ENCODE measurements around the gene AP4M1.
"Not testable (repeated sequence)": the region's sequence is repeated elsewhere in the genome, so short reads cannot be mapped to it uniquely, and the experiment has no call there.

Gene AP4M1

DNA sequence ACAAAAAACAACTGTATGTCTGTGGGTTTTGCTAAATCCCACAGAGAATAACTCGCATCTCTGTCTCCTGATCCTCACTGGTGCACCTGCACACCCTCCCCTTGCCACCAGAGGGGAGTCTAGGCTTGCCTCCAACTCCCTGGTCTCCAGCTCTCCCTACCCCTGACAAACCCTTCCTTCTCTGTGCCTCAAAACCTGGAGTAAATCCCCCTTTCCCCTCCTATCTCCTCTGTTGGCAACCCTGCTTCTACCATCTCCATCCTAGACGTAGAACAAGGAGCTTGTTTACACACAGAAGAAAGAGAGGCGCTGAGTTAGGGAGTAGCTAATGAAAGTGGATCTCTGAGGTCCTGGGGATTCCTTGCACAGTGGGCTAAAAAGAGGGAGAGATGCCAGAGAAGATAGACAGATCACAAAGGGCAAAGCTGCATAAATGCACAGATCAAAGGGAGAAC lies 31.3 kb downstream of the AP4M1 start:
- peak; percentile 76 for DNase-seq

- DNase-seq: no peak
Observed at GRCh38 chr7:100137851-100138760, 36.7 kb downstream of the AP4M1 start.

GRCh38 chr7:100141555-100141949 lies 40.1 kb downstream of the AP4M1 start:
- no peak for DNase-seq

- DNase-seq: no peak
Observed at GRCh38 chr7:100142461-100142860, 41.0 kb downstream of the AP4M1 start.

DNA sequence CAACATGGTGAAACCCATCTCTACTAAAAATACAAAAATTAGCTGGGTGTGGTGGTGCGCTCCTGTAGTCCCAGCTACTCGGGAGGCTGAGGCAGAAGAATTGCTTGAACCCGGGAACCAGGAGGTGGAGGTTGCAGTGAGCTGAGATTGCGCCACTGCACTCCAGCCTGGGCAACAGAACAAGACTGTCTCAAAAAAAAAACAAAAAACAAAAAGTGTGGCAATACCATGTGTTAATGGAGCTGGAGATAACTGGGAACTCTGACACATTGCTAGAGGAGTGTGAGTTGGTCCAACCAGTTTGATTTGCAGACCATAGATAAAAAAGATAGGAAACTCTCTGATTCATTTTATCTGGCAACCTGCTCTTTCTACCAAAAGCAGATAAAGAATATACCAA lies 44.9 kb downstream of the AP4M1 start:
- DNase-seq: not testable (repeated sequence)

DNA sequence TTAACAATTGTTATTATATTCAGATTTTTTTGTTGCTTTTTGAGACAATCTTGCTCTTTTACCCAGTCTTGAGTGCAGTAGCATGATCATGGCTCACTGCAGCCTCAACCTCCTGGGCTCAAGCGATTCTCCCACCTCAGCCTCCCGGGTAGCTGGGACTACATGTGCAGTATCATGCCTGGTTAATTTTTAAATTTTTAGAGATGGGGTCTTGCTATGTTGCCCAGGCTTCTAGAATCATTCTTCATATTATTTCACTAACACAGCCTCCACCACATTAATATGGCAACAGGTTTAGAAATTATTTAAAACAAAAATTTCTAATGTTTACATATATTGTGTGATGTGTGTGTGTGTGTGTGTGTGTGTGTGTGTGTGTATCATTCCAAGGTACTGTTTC lies 45.8 kb downstream of the AP4M1 start:
- no peak for DNase-seq

DNA sequence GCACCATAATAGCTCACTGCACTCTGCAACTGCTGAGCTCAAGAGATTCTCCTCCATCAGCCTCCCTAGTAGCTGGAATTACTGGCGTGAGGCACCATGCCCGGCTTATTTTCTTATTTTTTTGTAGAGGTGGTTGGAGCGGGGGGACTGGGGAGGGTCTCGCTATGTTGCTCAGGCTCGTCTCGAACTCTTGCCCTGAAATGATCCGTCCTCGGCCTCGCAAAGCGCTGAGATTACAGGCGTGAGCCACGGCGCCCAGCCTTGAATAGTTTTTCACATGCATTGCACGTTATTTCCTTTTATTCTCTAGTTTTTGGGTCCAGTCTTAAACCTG lies 46.7 kb downstream of the AP4M1 start:
- no peak for DNase-seq

GRCh38 chr7:100148559-100149328 lies 47.3 kb downstream of the AP4M1 start, which contains the start of gene LAMTOR4:
Gene LAMTOR4 (plus strand): TSS chr7:100148918. CDS start chr7:100148973, 55 bp downstream.
- DNase-seq: peak; percentile 100

DNA sequence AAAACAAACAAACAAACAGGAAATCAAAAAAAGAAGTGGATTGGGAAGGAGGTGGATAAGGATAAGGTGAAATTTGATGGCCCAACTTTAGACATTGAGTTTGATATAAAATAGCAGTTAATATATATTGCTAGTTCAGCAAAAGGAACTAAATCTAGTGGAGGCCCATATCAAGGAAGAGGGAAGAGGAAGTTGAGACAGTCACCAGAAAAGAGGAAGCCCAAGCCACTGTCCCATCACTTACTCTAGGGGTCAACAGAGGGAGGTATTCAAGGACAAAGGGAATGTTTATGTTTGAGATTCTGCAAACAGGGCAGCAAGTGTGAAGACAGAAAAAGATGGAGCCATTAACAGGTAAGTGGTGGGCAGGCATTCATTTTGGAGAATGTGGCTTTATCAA lies 51.0 kb downstream of the AP4M1 start:
- no peak for DNase-seq

GRCh38 chr7:100152937-100153666 lies 51.7 kb downstream of the AP4M1 start:
- no peak for DNase-seq

DNA sequence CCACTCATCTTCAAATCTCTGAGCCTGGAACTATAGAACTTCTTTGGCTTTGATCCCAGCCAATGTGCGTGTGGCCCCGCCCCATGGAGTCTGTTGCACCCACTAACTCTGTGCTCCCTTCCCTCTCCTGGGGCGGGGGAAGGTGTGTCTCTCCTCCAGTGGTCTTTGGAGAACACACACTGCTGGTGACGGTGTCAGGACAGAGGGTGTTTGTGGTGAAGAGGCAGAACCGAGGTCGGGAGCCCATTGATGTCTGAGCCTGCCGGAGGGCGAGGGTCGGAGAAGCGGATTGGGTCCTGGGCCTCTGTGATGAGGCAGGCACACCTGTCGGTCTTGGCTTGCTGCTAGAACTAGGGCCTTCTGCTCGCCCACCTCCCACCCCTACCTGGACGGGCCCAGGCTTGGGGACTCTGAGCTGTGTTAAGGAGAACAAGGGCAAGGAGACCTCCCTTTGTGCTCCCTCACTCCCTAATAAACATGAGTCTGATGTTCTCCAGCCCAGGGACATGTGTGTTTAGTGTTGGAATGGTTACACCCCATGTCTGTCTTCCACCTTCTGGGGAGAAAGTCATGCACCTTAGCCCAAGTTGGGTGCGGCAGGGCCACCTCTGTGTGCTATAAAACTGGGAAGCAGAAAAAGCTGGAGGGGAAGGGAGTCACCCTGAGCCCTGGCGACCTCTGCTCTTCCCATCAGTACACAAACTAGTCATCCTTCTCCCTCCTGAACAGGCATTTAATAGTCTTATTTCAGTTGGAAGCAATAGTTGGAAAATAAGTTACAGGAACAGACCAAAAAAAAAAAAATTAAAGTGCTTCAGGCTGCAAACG lies 52.5 kb downstream of the AP4M1 start:
- no peak for DNase-seq

GRCh38 chr7:100154651-100155491 lies 53.4 kb downstream of the AP4M1 start:
- DNase-seq: no peak

DNA sequence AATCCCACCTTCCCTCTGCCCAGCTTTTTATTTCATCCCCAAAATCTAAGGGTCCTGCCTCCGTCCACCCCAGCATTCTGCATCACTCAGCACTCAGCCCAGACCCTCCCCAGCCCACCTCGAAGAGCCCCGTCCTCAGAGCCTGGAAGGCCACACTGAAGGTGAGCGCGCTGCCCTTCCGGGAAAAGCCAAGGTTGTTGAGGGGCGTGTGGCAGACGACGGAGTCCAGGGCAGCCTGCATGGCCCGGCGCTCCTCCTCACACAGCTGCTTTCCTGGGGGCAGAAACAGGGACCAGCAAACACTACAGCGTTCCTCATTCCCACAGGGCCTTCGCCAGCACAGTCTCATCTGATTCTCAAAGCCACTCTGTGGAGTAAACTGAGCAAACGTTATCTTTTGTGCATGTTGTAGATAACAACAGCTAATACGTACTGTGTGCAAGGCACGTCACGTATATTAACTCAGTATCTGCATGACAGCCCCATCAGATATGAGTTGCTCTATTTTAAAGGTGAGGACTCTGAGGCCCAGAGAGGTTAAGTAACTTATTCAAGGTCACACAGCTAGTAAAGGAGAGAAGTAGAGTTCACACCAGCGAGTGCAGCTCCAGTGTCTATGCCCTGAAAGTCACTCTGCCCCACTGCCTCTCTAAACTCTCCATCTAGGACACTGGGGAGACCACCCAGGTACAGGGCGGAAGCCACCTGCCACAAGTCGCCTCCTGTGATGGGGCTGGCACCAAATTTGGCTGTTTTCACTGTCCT lies 54.3 kb downstream of the AP4M1 start:
- no peak for DNase-seq

DNA sequence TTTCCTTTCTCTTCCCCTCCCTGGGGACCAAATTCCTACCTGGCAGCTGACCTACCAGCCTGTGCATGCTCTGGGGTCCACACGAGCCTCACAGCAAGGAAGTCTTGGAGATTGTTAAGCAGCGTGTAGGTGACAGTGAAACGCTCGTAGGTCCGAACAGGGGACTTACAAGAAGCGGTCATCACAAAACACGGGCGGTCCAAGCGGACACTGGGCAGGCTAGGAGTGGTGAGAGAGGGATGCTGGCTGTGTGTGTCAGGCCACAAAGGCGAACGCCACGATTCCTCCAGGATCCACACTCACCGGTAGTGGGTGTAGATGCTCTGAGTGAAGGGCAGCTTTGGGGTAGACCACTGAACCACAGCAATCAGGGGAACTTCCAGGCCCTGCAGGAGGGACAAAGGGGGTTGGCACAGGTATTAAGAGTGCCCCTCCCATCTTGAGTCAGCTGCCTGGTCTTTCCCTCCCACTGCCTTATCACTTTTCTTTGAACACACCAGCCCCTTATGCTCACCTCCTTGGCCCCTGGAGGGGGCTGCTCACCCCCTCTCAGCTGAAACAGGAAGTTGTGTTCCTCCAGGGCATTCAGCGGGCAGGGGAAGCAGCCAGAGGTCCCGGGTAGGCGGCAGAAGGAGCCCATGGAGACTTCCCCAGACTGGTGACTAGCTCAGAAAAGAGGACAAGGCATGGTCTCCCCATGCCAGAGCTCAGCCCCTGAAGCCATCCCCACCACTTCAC lies 55.1 kb downstream of the AP4M1 start:
- DNase-seq: no peak

DNA sequence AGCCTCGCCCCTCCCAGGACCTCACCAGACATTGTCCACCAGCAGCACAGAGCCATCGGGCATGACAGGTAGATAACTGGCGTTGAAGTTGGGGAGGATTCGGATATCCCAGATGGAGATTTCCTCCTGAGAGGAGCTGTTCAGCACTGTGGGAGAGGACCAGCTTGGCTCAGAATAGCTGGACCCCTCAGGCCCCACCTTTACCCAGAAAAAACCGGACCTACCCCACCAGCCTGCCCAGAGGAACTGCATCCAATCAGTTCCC lies 55.6 kb downstream of the AP4M1 start:
- DNase-seq: no peak

GRCh38 chr7:100157334-100158228 lies 56.1 kb downstream of the AP4M1 start:
- DNase-seq: no peak
